ENCODE data around the gene CAPN12. TPM values are rescaled to one million over a fixed set of nuclear protein-coding genes. Genes with fewer than 3 reads are reported as not detected.

Gene CAPN12, protein sequence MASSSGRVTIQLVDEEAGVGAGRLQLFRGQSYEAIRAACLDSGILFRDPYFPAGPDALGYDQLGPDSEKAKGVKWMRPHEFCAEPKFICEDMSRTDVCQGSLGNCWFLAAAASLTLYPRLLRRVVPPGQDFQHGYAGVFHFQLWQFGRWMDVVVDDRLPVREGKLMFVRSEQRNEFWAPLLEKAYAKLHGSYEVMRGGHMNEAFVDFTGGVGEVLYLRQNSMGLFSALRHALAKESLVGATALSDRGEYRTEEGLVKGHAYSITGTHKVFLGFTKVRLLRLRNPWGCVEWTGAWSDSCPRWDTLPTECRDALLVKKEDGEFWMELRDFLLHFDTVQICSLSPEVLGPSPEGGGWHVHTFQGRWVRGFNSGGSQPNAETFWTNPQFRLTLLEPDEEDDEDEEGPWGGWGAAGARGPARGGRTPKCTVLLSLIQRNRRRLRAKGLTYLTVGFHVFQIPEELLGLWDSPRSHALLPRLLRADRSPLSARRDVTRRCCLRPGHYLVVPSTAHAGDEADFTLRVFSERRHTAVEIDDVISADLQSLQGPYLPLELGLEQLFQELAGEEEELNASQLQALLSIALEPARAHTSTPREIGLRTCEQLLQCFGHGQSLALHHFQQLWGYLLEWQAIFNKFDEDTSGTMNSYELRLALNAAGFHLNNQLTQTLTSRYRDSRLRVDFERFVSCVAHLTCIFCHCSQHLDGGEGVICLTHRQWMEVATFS
- 0.38 TPM for total RNA-seq

DNA sequence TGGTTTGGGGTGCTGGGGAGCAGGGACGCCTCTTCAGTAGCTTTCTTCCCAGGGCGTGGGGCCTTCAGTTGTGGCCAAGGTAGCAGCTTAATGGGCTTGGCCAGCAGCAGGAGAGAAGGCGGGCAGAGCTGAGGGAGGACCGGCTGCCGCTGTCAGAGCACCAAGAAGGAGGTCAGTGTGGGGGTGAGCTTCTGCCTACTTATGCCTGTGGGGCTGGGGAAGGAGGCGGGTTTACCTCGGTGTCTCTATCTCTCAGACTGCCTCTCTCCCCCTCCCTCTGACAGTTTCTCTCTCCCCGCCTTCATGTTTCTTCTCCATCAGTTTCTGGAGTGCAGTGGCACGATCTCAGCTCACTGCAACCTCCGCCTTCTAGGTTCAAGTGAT, at the start of gene CAPN12:
CAPN12 (minus strand) TSS at position 177 of the 384 bp plus-strand sequence. CDS start 309 bp downstream, outside the sequence.

DNA sequence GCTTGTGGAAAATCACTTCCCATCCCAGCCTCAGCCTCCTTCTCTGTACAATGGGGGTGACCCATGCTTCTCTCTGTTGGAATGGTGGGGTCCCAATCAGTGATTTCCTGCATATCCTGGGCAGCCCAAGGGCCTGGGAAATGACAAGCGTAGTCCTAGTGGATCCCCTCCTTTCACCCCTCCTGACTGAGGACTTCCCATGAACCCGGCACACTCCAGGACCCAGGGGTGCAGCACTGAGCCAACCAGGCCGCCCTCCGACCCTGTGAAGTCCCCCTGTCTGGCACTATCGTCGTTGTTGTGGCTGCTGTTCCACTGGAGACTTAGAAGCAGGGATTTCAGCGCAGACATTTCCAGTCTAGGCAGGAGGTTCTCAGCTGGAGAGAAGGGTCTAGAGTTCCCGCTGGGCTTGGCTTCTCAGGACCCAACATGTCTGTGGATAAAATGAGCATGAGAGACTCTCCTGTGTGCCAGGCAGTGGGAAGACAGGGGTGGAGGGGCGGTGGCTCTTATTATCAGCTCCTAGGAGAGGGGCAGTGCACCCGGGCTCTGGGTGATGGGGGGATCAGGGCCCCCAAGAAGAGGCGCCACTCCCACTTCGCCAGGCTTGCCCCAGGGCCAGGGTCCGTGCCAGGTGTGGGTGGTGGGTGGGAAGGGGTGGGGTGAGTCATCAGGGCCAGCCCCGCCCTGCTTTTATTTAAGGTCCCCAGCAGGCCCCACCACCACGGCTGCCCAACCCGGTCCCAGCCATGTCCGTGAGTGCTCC, 44.4 kb upstream of the CAPN12 start, which contains the start of gene LGALS7B:
LGALS7B (plus strand) TSS at position 723 of the 766 bp plus-strand sequence; CDS start at position 750, 27 bp downstream.

DNA sequence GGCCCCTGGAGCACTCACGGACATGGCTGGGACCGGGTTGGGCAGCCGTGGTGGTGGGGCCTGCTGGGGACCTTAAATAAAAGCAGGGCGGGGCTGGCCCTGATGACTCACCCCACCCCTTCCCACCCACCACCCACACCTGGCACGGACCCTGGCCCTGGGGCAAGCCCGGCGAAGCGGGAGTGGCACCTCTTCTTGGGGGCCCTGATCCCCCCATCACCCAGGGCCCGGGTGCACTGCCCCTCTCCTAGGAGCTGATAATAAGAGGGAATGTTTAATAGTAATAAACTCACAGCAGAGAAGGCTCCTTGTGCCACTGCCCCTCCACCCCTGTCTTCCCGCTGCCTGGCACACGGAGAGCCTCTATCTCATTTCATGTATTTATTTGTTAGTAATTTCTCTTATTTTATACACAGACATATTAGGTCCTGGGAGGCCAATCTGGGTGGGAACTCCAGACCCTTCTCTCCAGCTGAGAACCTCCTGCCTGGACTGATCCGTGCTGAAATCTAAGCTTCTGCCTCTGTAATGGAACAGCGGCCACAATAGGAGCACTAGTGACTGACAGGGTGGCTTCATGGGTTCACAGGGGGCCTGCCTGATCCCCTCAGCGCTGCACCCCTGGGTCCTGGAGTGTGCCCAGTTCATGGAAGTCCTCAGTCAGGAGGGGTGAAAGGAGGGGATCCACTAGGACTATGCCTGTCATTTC, 29.3 kb upstream of the CAPN12 start, which contains the start of gene LGALS7:
LGALS7 (minus strand) TSS at position 49 of the 709 bp plus-strand sequence; CDS start at position 24, 25 bp downstream.

Other genes starting within 250 kb of the CAPN12 start
- 6.2 TPM for gene MAP4K1, start 126.5 kb downstream of the CAPN12 start, total RNA-seq
- 330 TPM for gene EIF3K, start 125.3 kb downstream of the CAPN12 start, total RNA-seq
- gene ACTN4, start 96.8 kb downstream of the CAPN12 start, total RNA-seq = 293 TPM
- not detected for gene LGALS7, start 29.0 kb upstream of the CAPN12 start, total RNA-seq
- 2.1 TPM for gene LGALS7B, start 44.7 kb upstream of the CAPN12 start, total RNA-seq
- gene LGALS4, start 68.5 kb upstream of the CAPN12 start, total RNA-seq = 0.55 TPM
- gene ECH1, start 87.3 kb upstream of the CAPN12 start, total RNA-seq = 40.1 TPM
- gene HNRNPL, start 105.5 kb upstream of the CAPN12 start, total RNA-seq = 278 TPM
- gene RINL, start 133.8 kb upstream of the CAPN12 start, total RNA-seq = 3.3 TPM
- gene SIRT2, start 155.1 kb upstream of the CAPN12 start, total RNA-seq = 57.0 TPM
- gene NFKBIB, start 155.5 kb upstream of the CAPN12 start, total RNA-seq = 9.3 TPM
- gene CCER2, start 167.7 kb upstream of the CAPN12 start, total RNA-seq = 1.6 TPM
- gene SARS2, start 186.3 kb upstream of the CAPN12 start, total RNA-seq = 20.2 TPM
- gene MRPS12, start 186.5 kb upstream of the CAPN12 start, total RNA-seq = 16.3 TPM
- gene FBXO17, start 231.3 kb upstream of the CAPN12 start, total RNA-seq = 25.0 TPM